Nephron (organoid): ENCODE results near the gene CHN2.

Experiments
- H3K27ac Mint-ChIP-seq, 3 experiments: 2 replicates each; pipeline ENCODE4 v1.8.0; 2020; ENCODE audit warnings: mixed read lengths in 3 of 3, mild to moderate bottlenecking in 2 of 3, moderate library complexity in 1 of 3
- H3K27me3 Mint-ChIP-seq: 2 replicates; pipeline ENCODE4 v1.8.0; 2021; ENCODE audit warnings: low read depth, mild to moderate bottlenecking, moderate library complexity, mixed read lengths
- H3K36me3 Mint-ChIP-seq: 2 replicates; pipeline ENCODE4 v1.8.0; 2020; ENCODE audit warnings: low read depth, mixed read lengths
- H3K4me1 Mint-ChIP-seq: 2 replicates; pipeline ENCODE4 v1.8.0; 2020; ENCODE audit warnings: mixed read lengths
- H3K4me3 Mint-ChIP-seq, 3 experiments: 2 replicates each; pipeline ENCODE4 v1.8.0; 2020; ENCODE audit warnings: mild to moderate bottlenecking in 3 of 3, mixed read lengths in 3 of 3, moderate library complexity in 2 of 3
- H3K9me3 Mint-ChIP-seq: 2 replicates; pipeline ENCODE4 v1.8.0; 2020; ENCODE audit warnings: mixed read lengths
- TF ChIP-seq, protein P1 (sequence below), 3 experiments: fragments of 200-600 bp; sonication (generic); IDR thresholded peaks; one replicate each; pipeline ENCODE4 v1.5.0; 2021; ENCODE audit warnings: antibody characterized with exemption in 3 of 3; ENCODE audit not compliant: unreplicated experiment in 3 of 3

CHN2 gene

DNA sequence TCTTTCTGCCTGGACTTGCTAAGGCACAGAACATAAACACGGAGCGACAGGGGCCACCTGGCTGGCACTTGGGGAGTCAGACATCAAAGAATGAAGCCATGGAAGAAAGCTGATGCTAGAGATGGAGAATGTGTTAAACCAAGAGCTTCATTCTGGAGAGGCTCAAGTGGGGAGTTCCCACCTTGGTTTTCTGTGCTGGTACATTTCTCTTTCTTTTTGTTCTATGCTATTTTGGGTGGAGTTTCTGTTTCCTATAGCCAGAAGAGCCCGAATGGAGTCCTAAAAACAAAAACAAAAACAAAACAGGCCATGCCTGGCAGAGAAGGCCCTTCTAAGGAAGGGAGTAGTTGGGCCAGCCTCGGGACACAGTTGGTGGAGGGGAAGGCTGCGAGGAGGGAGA lies 220.6 kb downstream of the CHN2 start:
- TF ChIP-seq, protein P1, sequence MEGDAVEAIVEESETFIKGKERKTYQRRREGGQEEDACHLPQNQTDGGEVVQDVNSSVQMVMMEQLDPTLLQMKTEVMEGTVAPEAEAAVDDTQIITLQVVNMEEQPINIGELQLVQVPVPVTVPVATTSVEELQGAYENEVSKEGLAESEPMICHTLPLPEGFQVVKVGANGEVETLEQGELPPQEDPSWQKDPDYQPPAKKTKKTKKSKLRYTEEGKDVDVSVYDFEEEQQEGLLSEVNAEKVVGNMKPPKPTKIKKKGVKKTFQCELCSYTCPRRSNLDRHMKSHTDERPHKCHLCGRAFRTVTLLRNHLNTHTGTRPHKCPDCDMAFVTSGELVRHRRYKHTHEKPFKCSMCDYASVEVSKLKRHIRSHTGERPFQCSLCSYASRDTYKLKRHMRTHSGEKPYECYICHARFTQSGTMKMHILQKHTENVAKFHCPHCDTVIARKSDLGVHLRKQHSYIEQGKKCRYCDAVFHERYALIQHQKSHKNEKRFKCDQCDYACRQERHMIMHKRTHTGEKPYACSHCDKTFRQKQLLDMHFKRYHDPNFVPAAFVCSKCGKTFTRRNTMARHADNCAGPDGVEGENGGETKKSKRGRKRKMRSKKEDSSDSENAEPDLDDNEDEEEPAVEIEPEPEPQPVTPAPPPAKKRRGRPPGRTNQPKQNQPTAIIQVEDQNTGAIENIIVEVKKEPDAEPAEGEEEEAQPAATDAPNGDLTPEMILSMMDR (IDR thresholded peaks at IDR 0.05; ENCODE audit: unreplicated experiment in 3 of 3) = no peak
- Mint-ChIP-seq H3K4me1 (peaks cover 17% of the 10 kb centered on the region), H3K9me3 (no peaks in the 10 kb centered on the region), H3K4me3 (no peak overlapping the region), H3K36me3 (no peaks in the 10 kb centered on the region), H3K27me3 (peaks cover 4% of the 10 kb centered on the region), H3K27ac (no peak overlapping the region)

DNA sequence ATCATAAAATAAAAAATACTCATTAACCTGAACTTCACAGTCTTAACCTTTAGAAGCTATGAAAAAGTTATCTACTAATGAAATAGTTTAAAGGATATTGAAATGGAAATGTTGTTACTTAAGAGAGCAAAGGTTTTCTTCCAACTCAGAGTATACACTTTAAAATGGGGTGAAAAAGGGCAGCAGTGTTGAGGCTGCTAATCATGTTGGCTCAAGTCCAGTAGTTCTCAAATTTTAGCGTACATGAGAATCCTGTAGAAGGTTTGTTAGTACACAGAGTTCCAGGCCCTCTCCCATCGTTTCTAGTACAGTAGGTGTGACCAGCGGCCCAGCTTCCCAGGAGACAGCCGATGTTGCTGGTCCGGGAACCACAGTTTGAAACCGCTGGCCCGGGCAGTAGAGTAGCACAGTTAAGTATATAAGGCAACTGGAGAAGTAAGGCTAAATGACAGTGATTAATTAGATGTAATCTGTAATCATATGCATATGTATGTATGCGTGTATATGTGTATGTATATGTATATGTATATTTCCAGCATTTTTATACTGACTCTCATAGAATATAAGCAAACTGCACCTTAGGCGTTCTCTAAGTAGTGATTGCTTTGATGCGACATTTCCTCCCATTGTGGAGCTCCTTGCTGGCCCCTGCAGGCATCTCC lies 221.8 kb downstream of the CHN2 start:
- Mint-ChIP-seq H3K27me3 (no peaks in the 10 kb centered on the region), H3K4me3 (no peak overlapping the region), H3K36me3 (no peaks in the 10 kb centered on the region), H3K4me1 (peaks cover 22% of the 10 kb centered on the region), H3K27ac (peak overlapping the region in 1 of 3 experiments; percentile 6), H3K9me3 (no peaks in the 10 kb centered on the region)
- TF ChIP-seq, protein P1 (IDR thresholded peaks at IDR 0.05; ENCODE audit: unreplicated experiment in 3 of 3) = no peak

DNA sequence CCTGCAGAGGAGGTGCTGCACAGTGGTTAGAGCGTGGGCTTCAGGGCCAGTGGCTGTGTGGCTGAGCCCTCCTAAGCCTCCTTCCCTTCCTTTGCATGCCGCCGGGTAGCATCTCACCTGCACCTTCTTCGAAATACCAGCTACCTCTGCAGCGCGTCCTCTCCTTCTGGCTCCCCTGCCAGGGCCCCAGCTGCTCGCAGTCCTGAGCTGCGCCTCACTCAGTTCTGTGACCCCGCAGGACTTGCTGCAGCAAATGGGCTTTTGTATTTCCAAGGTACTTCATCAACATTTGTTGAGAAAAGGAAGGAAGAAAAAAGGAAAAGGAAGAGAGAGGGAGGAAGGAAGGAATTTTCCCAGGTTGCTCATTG lies 222.3 kb downstream of the CHN2 start:
- H3K27ac Mint-ChIP-seq = no peak overlapping the region
- H3K27me3 Mint-ChIP-seq = peaks cover under 1% of the 10 kb centered on the region
- no peaks in the 10 kb centered on the region for H3K36me3 Mint-ChIP-seq
- H3K4me3 Mint-ChIP-seq = no peak overlapping the region
- no peaks in the 10 kb centered on the region for H3K9me3 Mint-ChIP-seq
- H3K4me1 Mint-ChIP-seq = peaks cover 22% of the 10 kb centered on the region
- TF ChIP-seq, protein P1 (IDR thresholded peaks at IDR 0.05; ENCODE audit: unreplicated experiment in 3 of 3) = no peak

DNA sequence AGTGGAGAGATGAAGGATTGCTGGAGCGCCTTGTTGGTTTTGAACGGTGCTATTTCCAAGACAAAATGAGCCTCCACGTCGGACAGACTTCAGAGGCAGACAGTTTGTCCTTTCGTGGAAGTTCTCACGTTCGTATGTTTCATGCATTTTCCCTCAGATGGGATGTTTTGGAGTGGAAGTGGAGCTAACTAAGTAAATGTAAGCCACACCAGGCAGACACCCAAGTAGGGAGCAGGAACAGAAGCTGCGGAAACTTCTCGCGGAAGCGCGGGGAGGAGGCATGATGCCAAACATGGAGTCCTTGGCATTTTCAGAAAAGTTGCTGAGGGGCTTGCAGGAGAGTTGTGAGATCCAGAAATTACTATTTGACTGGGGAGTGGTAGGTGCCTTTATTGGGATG lies 223.5 kb downstream of the CHN2 start:
- Mint-ChIP-seq H3K9me3 (no peaks in the 10 kb centered on the region), H3K4me1 (peaks cover 22% of the 10 kb centered on the region), H3K4me3 (no peak overlapping the region), H3K27ac (no peak overlapping the region), H3K36me3 (no peaks in the 10 kb centered on the region), H3K27me3 (peaks cover 4% of the 10 kb centered on the region)
- TF ChIP-seq, protein P1 (IDR thresholded peaks at IDR 0.05; ENCODE audit: unreplicated experiment in 3 of 3) = no peak

DNA sequence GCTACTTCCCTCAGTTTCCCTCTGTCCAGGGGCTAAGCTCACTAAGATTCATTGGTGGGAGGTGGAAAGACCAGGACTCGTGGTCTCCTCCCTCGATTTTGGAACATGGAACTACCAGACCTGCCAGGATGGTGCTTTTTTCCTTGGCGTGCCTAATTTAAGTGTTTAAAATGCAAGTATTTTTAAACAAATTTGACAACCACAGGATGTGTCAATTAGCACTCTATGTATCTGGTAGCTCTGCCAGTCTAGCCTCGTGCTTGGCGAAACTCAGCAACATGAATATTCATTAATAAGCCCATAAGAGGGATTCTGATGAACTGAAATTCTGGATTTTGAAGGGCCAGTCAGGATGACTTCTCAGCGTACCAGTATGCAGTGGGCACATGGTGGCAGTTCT lies 224.1 kb downstream of the CHN2 start:
- Mint-ChIP-seq H3K36me3 (no peaks in the 10 kb centered on the region), H3K27me3 (peaks cover 4% of the 10 kb centered on the region), H3K27ac (no peak overlapping the region), H3K4me3 (no peak overlapping the region), H3K9me3 (no peaks in the 10 kb centered on the region), H3K4me1 (peaks cover 21% of the 10 kb centered on the region)
- TF ChIP-seq, protein P1 (IDR thresholded peaks at IDR 0.05; ENCODE audit: unreplicated experiment in 3 of 3) = no peak

DNA sequence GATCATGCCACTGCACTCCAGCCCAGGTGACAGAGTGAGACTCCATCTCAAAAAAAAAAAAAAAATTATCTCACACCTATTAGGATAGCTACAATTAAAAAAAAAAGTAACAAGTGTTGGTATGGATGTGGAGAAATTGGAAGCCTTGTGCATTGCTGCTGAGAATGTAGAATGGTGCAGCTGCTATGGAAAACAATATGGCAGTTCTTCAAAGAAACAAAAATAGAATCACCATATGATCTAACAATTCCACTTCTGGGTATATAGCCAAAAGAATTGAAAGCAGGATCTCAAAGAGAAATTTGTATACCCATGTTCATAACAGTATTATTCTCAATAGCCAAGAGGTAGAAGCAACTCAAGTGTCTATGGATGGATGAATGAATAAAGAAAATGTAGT lies 225.4 kb downstream of the CHN2 start:
- no peaks in the 10 kb centered on the region for H3K36me3 Mint-ChIP-seq
- H3K9me3 Mint-ChIP-seq = no peaks in the 10 kb centered on the region
- peaks cover 13% of the 10 kb centered on the region for H3K4me1 Mint-ChIP-seq
- no peak overlapping the region for H3K4me3 Mint-ChIP-seq
- no peak overlapping the region for H3K27ac Mint-ChIP-seq
- TF ChIP-seq, protein P1 (IDR thresholded peaks at IDR 0.05; ENCODE audit: unreplicated experiment in 3 of 3) = no peak
- peaks cover 4% of the 10 kb centered on the region for H3K27me3 Mint-ChIP-seq
